Neural progenitor cell (in vitro differentiated cells): ENCODE results near the gene PARP11. TPM values are rescaled to one million over a fixed set of nuclear protein-coding genes. Genes with fewer than 3 reads are reported as not detected.

Experiments used
- DNase-seq: peaks from one replicate; pipeline ENCODE4 v3.0.0-alpha.2; 2016; ENCODE audit warnings: low spot score
- H2AFZ ChIP-seq: fragments of 200-600 bp; sonication (generic); replicated peaks from 2 replicates; pipeline ENCODE4 v1.6.1; 2016; ENCODE audit warnings: antibody characterized with exemption
- H3F3A ChIP-seq: fragments of 200-600 bp; sonication (generic); 2 replicates; pipeline ENCODE4 v1.6.1; 2016; ENCODE audit warnings: antibody characterized with exemption, low read depth
- H3K27ac ChIP-seq: fragments of 200-600 bp; sonication (generic); 2 replicates; pipeline ENCODE4 v1.5.1; 2016; ENCODE audit warnings: mild to moderate bottlenecking
- H3K27me3 ChIP-seq: fragments of 200-600 bp; sonication (generic); 2 replicates; pipeline ENCODE4 v1.6.1; 2016; ENCODE audit warnings: mild to moderate bottlenecking, moderate library complexity
- H3K36me3 ChIP-seq: fragments of 200-600 bp; sonication (generic); 2 replicates; pipeline ENCODE4 v1.5.1; 2016
- H3K4me1 ChIP-seq: fragments of 200-600 bp; sonication (generic); 2 replicates; pipeline ENCODE4 v1.6.1; 2016; ENCODE audit warnings: mixed run types
- H3K4me2 ChIP-seq: fragments of 200-600 bp; sonication (generic); 2 replicates; pipeline ENCODE4 v1.6.1; 2016
- H3K4me3 ChIP-seq: fragments of 200-600 bp; sonication (generic); 2 replicates; pipeline ENCODE4 v1.5.1; 2016
- H3K79me2 ChIP-seq: fragments of 200-600 bp; sonication (generic); 2 replicates; pipeline ENCODE4 v1.6.1; 2016; ENCODE audit warnings: low read depth
- H3K9ac ChIP-seq: fragments of 200-600 bp; sonication (generic); 2 replicates; pipeline ENCODE4 v1.6.1; 2016
- H3K9me3 ChIP-seq: fragments of 200-600 bp; sonication (generic); 2 replicates; pipeline ENCODE4 v1.5.1; 2016; ENCODE audit warnings: low read depth
- H4K20me1 ChIP-seq: fragments of 200-600 bp; sonication (generic); 2 replicates; pipeline ENCODE4 v1.6.1; 2016; ENCODE audit warnings: low read depth
- H3K27ac Mint-ChIP-seq: 3 replicates; pipeline ENCODE4 v1.8.0; 2021; ENCODE audit warnings: mixed read lengths
- H3K27me3 Mint-ChIP-seq: 2 replicates; pipeline ENCODE4 v1.8.0; 2022; ENCODE audit warnings: low read depth, mild to moderate bottlenecking, inconsistent platforms, moderate library complexity, mixed read lengths; ENCODE audit not compliant: insufficient read depth
- H3K36me3 Mint-ChIP-seq: 3 replicates; pipeline ENCODE4 v1.8.0; 2021; ENCODE audit warnings: mixed read lengths
- H3K4me1 Mint-ChIP-seq: 3 replicates; pipeline ENCODE4 v1.8.0; 2021; ENCODE audit warnings: mixed read lengths
- H3K4me3 Mint-ChIP-seq: 3 replicates; pipeline ENCODE4 v1.8.0; 2021; ENCODE audit warnings: mild to moderate bottlenecking, moderate library complexity, mixed read lengths
- H3K9me3 Mint-ChIP-seq: 3 replicates; pipeline ENCODE4 v1.8.0; 2020; ENCODE audit warnings: mixed read lengths
- CTCF ChIP-seq: fragments of 200-600 bp; sonication (generic); IDR thresholded peaks from 2 replicates; pipeline ENCODE4 v1.5.1; 2017; ENCODE audit warnings: antibody characterized with exemption, mild to moderate bottlenecking
- EZH2 ChIP-seq: fragments of 200-600 bp; sonication (generic); IDR thresholded peaks from 2 replicates; pipeline ENCODE4 v1.6.1; 2017; ENCODE audit warnings: antibody characterized with exemption, mild to moderate bottlenecking, moderate library complexity
- EZH2phosphoT487 ChIP-seq: fragments of 200-600 bp; sonication (generic); IDR thresholded peaks from 2 replicates; pipeline ENCODE4 v1.6.1; 2017; ENCODE audit warnings: antibody characterized with exemption
- total RNA-seq: library from RNA; depleted of rRNA; stranded (reverse); fragments of >200 nt; gene quantifications from 2 replicates; pipeline ENCODE4 v1.2.3, GENCODE V29; 2015; ENCODE audit warnings: low replicate concordance

The PARP11 gene
- total RNA-seq, 1 donor from 2014 or later: 12.2 TPM

- Histone ChIP-seq H3K79me2 (peaks cover 23% of the 10 kb centered on the region), H2AFZ (no peak overlapping the region), H3K4me2 (no peak overlapping the region), H3F3A (peaks cover 3% of the 10 kb centered on the region), H4K20me1 (no peaks in the 10 kb centered on the region), H3K4me3 (no peak overlapping the region), H3K27me3 (no peaks in the 10 kb centered on the region), H3K36me3 (no peaks in the 10 kb centered on the region), H3K9me3 (no peaks in the 10 kb centered on the region), H3K27ac (no peak overlapping the region), H3K4me1 (peaks cover 12% of the 10 kb centered on the region), H3K9ac (no peak overlapping the region)
- H3K27ac Mint-ChIP-seq: no peak overlapping the region
- H3K4me1 Mint-ChIP-seq: no peaks in the 10 kb centered on the region
- no peak for TF ChIP-seq EZH2
- TF ChIP-seq EZH2phosphoT487: no peak
- no peak for TF ChIP-seq CTCF
- no peak for DNase-seq
- H3K4me3 Mint-ChIP-seq: no peak overlapping the region
- peaks cover 22% of the 10 kb centered on the region for H3K36me3 Mint-ChIP-seq
- no peaks in the 10 kb centered on the region for H3K27me3 Mint-ChIP-seq
- H3K9me3 Mint-ChIP-seq: peaks cover 16% of the 10 kb centered on the region
These were observed 35.1 kb downstream of the PARP11 start for GRCh38 chr12:3838076-3838475.

DNA sequence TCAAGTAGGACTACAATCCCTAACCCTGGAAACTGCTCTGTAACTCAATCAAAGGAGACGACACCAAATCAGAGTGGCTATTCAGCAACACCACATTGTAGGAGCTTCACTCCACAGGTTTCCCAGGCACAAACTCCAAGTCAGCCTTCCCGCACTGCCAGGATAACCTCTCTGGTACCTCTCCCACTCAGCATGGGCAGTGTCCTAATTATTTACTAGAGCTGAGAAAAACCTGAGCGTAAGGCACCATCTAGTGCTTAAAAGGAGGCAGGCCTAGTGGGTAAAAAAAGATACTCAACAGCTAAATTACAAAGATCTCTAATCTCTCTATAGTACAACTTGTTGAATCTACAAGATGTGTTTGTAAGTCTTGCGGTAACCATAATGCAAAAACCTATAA lies 36.1 kb downstream of the PARP11 start:
- peak; percentile 29 for DNase-seq
- Histone ChIP-seq H3K9me3 (no peaks in the 10 kb centered on the region), H3K27me3 (no peaks in the 10 kb centered on the region), H3K9ac (no peak overlapping the region), H3K4me1 (peaks cover 12% of the 10 kb centered on the region), H3K36me3 (no peaks in the 10 kb centered on the region), H4K20me1 (no peaks in the 10 kb centered on the region), H3K79me2 (peaks cover 28% of the 10 kb centered on the region), H3K4me2 (no peak overlapping the region), H3F3A (peaks cover 3% of the 10 kb centered on the region), H3K4me3 (no peak overlapping the region), H2AFZ (no peak overlapping the region), H3K27ac (peak overlapping the region; percentile 41)
- peaks cover 16% of the 10 kb centered on the region for H3K9me3 Mint-ChIP-seq
- TF ChIP-seq CTCF (peak; percentile 25), EZH2 (no peak), EZH2phosphoT487 (no peak)
- H3K27me3 Mint-ChIP-seq: no peaks in the 10 kb centered on the region
- H3K4me3 Mint-ChIP-seq: no peak overlapping the region
- peaks cover 22% of the 10 kb centered on the region for H3K36me3 Mint-ChIP-seq
- no peak overlapping the region for H3K27ac Mint-ChIP-seq
- H3K4me1 Mint-ChIP-seq: no peaks in the 10 kb centered on the region

GRCh38 chr12:3836641-3837040 lies 36.6 kb downstream of the PARP11 start:
- Histone ChIP-seq H4K20me1 (no peaks in the 10 kb centered on the region), H3F3A (peaks cover 3% of the 10 kb centered on the region), H3K4me2 (no peak overlapping the region), H3K27ac (no peak overlapping the region), H3K36me3 (no peaks in the 10 kb centered on the region), H3K9ac (no peak overlapping the region), H2AFZ (no peak overlapping the region), H3K79me2 (peaks cover 28% of the 10 kb centered on the region), H3K4me3 (no peak overlapping the region), H3K9me3 (no peaks in the 10 kb centered on the region), H3K4me1 (peaks cover 12% of the 10 kb centered on the region), H3K27me3 (no peaks in the 10 kb centered on the region)
- no peak overlapping the region for H3K4me3 Mint-ChIP-seq
- H3K27me3 Mint-ChIP-seq: no peaks in the 10 kb centered on the region
- TF ChIP-seq EZH2: no peak
- no peak for TF ChIP-seq EZH2phosphoT487
- TF ChIP-seq CTCF: no peak
- H3K4me1 Mint-ChIP-seq: no peaks in the 10 kb centered on the region
- no peak for DNase-seq
- peaks cover 16% of the 10 kb centered on the region for H3K9me3 Mint-ChIP-seq
- no peak overlapping the region for H3K27ac Mint-ChIP-seq
- peaks cover 22% of the 10 kb centered on the region for H3K36me3 Mint-ChIP-seq
